ENCODE results near the gene ABCA7.

ABCA7 gene

DNA sequence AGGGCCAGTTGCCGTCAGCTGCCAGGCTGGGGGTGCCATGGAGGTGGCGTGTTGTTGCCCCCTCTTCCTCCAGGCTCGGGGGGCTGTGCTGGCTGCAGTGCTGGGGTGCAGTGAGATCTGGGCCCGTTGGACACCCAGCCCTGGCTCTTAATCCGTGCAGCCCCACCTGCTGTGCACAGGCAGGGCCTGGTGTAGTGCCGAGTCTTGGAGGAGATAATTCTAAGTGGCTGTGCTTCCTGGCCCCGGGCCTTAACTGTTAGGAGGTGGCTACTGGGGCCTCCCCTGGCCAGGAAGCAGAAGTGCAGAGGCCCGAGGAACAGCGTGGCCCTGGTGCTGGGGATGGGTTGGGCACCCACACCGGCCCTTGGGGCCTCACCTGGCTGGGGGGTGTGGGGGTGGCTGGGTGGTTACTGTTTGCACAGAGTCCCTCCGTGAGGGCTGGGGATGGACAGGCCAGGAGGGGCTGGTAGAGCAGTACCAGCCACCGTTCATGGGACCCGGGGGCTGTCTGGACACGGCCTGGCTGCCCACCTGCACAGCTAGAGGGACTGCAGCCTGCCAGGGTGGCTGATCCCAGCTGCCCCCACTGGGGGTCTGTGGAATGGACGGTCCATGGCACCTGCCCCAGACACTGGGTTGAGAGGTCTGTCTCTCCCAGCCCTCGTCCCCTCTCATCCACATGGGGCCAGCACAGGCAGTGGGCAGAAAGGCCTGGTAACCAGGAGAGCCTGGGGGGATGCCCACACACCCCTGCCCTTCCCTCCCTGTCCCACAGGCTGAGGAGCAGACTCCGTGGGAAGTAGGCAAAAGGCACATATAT lies 67.1 kb downstream of the ABCA7 start:
- no peak for TF ChIP-seq Cebpa-rat (IDR thresholded peaks at IDR 0.05)
- Histone ChIP-seq H3K27me3 (no peaks in the 10 kb centered on the region), H3K9ac (peak overlapping the region; percentile 67), H3K4me3 (peak overlapping the region; percentile 6; the same call in 1 of the 2 replicates), H4K20me1 (peaks cover 61% of the 10 kb centered on the region), H3K4me1 (peaks cover 49% of the 10 kb centered on the region), H3K36me3 (peaks cover 53% of the 10 kb centered on the region), H3K9me3 (no peaks in the 10 kb centered on the region), H3K4me2 (peak overlapping the region; percentile 90), H3K27ac (peak overlapping the region; percentile 68)

DNA sequence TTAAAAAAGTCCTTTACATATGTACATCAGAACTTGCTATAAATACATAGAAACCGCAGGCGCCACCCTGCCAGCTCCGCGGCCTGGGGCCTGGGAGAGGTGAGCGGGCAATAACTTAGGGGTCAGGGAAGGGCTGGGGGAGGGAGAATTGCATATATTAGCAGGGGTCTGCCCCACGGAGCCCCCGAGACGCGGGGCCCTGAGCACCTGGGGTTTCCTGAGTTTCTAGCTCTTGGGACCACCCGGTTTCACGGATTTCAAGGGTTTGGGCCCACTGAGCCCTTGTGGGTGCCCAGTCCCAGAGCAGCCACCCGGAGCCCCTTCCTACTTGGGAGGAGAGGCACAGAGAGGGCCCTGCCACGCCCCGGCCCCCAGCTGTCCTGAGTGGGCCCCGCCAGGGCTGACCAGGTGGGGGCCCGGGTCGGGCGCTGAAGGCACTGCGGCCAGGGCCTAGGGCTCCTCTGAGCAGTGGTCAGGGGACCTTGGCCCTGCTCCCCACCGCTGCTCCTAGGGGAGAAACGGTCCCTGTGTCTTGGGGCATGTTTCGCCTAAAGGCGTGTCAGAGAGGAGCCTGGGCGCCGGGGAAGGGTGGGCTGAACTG lies 67.9 kb downstream of the ABCA7 start:
- Histone ChIP-seq H3K9me3 (no peaks in the 10 kb centered on the region), H4K20me1 (peaks cover 65% of the 10 kb centered on the region), H3K4me3 (peak overlapping the region; percentile 6; the same call in 1 of the 2 replicates), H3K27me3 (no peaks in the 10 kb centered on the region), H3K4me2 (peak overlapping the region; percentile 90), H3K9ac (peak overlapping the region; percentile 67), H3K27ac (peak overlapping the region; percentile 68), H3K36me3 (peaks cover 60% of the 10 kb centered on the region), H3K4me1 (peaks cover 46% of the 10 kb centered on the region)
- no peak for TF ChIP-seq Cebpa-rat (IDR thresholded peaks at IDR 0.05)

- no peak for TF ChIP-seq Cebpa-rat (IDR thresholded peaks at IDR 0.05)
- no peaks in the 10 kb centered on the region for H3K27me3 ChIP-seq
- peaks cover 61% of the 10 kb centered on the region for H3K36me3 ChIP-seq
- H4K20me1 ChIP-seq, result peaks cover 69% of the 10 kb centered on the region
- no peak overlapping the region for H3K9ac ChIP-seq
- H3K4me2 ChIP-seq, result 0 out of 2 replicates have a peak overlapping the region, but pooled peaks have one; percentile 24
- peaks cover 46% of the 10 kb centered on the region for H3K4me1 ChIP-seq
- no peaks in the 10 kb centered on the region for H3K9me3 ChIP-seq
- H3K27ac ChIP-seq, result no peak overlapping the region
- no peak overlapping the region for H3K4me3 ChIP-seq
These were observed 68.6 kb downstream of the ABCA7 start for GRCh38 chr19:1108291-1109031.

DNA sequence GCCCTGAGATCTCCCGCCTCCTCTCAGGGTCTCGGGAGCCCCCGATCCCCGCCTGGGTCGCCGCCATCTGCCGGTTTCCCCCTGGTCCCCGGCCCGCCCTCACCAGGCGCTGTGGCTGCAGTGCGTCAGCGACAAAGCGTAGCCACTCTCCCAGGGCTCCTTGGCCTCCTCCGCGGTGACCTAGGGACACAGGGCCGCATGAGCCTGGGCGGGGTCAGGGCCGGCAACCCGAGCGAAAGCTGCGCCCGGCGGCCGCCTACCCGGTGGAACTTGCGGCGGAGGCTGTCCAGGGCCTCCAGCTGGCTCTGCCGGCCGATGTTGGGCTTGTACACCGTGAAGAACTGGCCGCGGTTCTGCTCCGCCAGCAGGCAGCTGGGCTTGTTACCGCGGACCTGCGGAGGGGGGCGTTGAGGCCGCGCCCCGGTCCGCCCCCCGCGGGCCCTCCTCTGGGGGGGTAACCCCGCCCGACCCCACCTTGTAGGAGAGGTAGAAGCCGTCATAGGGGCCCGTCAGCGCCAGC lies 69.2 kb downstream of the ABCA7 start:
- 0 out of 2 replicates have a peak overlapping the region, but pooled peaks have one; percentile 24 for H3K4me2 ChIP-seq
- H3K9ac ChIP-seq, result no peak overlapping the region
- no peak overlapping the region for H3K4me3 ChIP-seq
- no peaks in the 10 kb centered on the region for H3K27me3 ChIP-seq
- peaks cover 76% of the 10 kb centered on the region for H4K20me1 ChIP-seq
- H3K9me3 ChIP-seq, result no peaks in the 10 kb centered on the region
- H3K4me1 ChIP-seq, result peaks cover 50% of the 10 kb centered on the region
- peaks cover 66% of the 10 kb centered on the region for H3K36me3 ChIP-seq
- TF ChIP-seq Cebpa-rat (IDR thresholded peaks at IDR 0.05), result no peak
- no peak overlapping the region for H3K27ac ChIP-seq

- Histone ChIP-seq H3K4me3 (no peak overlapping the region), H3K4me1 (peaks cover 50% of the 10 kb centered on the region), H3K9me3 (no peaks in the 10 kb centered on the region), H4K20me1 (peaks cover 74% of the 10 kb centered on the region), H3K27ac (no peak overlapping the region), H3K9ac (no peak overlapping the region), H3K27me3 (no peaks in the 10 kb centered on the region), H3K36me3 (peaks cover 72% of the 10 kb centered on the region), H3K4me2 (no peak overlapping the region)
- TF ChIP-seq Cebpa-rat (IDR thresholded peaks at IDR 0.05), result no peak
These were observed 70.1 kb downstream of the ABCA7 start for GRCh38 chr19:1109697-1110671.

DNA sequence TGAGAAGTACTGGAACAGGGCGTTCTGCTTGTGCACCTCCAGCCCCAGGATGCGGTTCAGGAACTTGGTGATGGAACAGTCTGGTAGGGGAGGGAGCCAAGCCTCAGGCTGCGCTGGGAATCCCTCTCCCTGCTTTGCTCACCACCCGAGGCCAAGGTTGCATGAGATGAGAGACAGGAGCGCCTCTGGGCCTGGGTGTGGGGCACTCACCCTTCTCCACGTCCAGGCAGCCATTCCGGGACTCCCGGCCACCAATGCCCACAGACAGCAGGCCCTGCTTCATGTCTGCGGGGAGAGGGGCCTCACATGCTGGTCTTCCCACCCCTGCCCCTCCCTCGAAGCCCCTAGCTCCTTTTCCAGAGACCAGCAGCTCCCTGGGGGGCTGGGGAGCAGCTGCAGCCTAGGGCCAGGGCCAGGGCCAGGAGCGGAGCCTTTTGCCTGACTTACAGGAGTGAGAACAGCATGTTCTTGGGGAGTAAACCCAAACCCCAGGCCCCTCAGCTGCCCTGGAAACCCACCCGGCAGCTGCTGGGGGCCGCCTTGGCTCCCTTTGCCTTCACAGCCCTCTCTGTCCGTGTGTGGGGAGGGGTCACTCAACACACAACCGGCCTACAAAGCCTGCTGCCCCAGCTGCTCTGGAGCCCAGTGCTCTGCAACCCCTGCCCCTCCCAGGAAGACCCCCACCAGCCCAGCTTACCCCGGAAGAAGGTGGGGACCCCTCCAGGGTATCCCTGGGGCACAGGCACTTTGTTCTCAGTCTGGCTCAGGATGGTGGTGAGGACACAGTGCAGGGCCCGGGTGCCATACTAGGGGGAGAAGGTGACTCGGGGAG lies 71.1 kb downstream of the ABCA7 start:
- Histone ChIP-seq H4K20me1 (peaks cover 63% of the 10 kb centered on the region), H3K27ac (0 out of 2 replicates have a peak overlapping the region, but pooled peaks have one; percentile 26), H3K4me2 (no peak overlapping the region), H3K36me3 (peaks cover 76% of the 10 kb centered on the region), H3K9me3 (no peaks in the 10 kb centered on the region), H3K9ac (0 out of 2 replicates have a peak overlapping the region, but pooled peaks have one; percentile 34), H3K4me1 (peaks cover 43% of the 10 kb centered on the region), H3K27me3 (no peaks in the 10 kb centered on the region), H3K4me3 (no peak overlapping the region)
- TF ChIP-seq Cebpa-rat (IDR thresholded peaks at IDR 0.05), result no peak

- Histone ChIP-seq H3K27ac (no peak overlapping the region), H3K36me3 (peaks cover 76% of the 10 kb centered on the region), H3K9ac (no peak overlapping the region)
These were observed 71.8 kb downstream of the ABCA7 start for GRCh38 chr19:1111641-1112267.

More at GRCh38 chr19:1111641-1112267, 71.8 kb downstream of the ABCA7 start:
- Histone ChIP-seq H3K9me3 (no peaks in the 10 kb centered on the region), H3K4me1 (peaks cover 36% of the 10 kb centered on the region), H4K20me1 (peaks cover 56% of the 10 kb centered on the region), H3K4me2 (no peak overlapping the region), H3K27me3 (no peaks in the 10 kb centered on the region), H3K4me3 (no peak overlapping the region)
- TF ChIP-seq Cebpa-rat (IDR thresholded peaks at IDR 0.05), result no peak
